ENCODE results near the gene PRELID3B.

The PRELID3B gene

GRCh38 chr20:59042151-59042795, at the start of gene PRELID3B:
Gene PRELID3B, minus strand, starts transcription at chr20:59042786. Its CDS starts 56 bp downstream, at chr20:59042730.
- DNase-seq (ENCODE audit: low spot score), result no peak
- TF ChIP-seq, protein P1, sequence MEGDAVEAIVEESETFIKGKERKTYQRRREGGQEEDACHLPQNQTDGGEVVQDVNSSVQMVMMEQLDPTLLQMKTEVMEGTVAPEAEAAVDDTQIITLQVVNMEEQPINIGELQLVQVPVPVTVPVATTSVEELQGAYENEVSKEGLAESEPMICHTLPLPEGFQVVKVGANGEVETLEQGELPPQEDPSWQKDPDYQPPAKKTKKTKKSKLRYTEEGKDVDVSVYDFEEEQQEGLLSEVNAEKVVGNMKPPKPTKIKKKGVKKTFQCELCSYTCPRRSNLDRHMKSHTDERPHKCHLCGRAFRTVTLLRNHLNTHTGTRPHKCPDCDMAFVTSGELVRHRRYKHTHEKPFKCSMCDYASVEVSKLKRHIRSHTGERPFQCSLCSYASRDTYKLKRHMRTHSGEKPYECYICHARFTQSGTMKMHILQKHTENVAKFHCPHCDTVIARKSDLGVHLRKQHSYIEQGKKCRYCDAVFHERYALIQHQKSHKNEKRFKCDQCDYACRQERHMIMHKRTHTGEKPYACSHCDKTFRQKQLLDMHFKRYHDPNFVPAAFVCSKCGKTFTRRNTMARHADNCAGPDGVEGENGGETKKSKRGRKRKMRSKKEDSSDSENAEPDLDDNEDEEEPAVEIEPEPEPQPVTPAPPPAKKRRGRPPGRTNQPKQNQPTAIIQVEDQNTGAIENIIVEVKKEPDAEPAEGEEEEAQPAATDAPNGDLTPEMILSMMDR (IDR thresholded peaks at IDR 0.05), result no peak

DNA sequence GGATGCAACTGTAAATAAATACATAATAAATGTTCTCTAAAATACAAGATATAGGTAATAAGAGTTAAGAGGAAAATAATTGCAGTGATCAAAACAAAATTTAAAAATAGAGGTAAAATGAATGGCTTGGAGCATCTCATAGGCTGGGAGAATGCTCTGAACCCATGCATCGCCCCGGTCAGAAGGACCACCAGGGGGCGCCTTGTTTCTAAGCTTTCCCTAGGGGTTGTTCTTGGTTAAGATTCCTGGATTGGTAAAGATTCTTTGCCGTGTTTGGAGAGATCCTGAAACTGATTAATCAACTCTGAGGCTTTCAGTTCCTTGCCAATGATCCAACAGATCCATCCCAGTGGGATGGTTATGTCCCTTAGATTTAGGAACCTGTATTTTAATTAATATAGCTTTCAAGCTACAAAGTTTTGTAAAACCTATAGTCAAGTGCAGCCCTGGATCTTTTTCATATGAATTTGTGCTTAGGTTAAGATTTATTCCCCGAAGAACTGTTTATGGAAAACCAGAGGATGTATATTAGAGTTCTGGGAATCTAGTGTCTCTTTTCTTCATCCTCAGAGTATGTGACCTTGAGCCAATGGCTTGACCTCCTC, 45.3 kb upstream of the PRELID3B start:
- DNase-seq (ENCODE audit: low spot score), result no peak
- no peak overlapping the region for H3K27ac ChIP-seq
- H3K4me3 ChIP-seq, result no peak overlapping the region
- TF ChIP-seq, protein P1 (IDR thresholded peaks at IDR 0.05), result peak; percentile 74

More at GRCh38 chr20:59042151-59042795, at the start of gene PRELID3B:
- peak within 1 kb of the TSS; percentile 76 for H3K4me3 ChIP-seq
- peak within 1 kb of the TSS; percentile 64 to 86 for H3K27ac ChIP-seq

DNA sequence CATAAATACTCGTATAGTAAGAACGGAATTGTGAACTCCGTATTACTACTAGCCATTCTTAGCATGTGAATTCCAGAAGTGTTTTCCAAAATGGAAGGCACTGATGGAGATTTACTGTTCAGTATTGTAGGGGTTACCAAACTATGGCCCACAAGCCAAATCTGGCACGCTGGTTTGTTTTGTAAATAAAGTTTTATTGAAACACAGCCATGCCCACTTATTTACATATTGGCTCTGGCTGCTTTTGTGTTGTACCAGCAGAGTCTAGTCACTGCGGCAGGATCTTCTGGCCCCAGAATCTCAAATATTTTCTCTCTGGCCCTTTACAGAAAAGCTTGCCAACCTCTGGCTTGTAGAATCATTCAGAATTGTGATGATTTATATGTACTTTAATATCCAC, 44.3 kb upstream of the PRELID3B start:
- Histone ChIP-seq H3K4me3 (no peak overlapping the region), H3K27ac (no peak overlapping the region)
- no peak for DNase-seq (ENCODE audit: low spot score)
- TF ChIP-seq, protein P1 (IDR thresholded peaks at IDR 0.05), result no peak

- no peak overlapping the region for H3K4me3 ChIP-seq
- H3K27ac ChIP-seq, result no peak overlapping the region
- TF ChIP-seq, protein P1 (IDR thresholded peaks at IDR 0.05), result no peak
- no peak for DNase-seq (ENCODE audit: low spot score)
These were observed 41.7 kb upstream of the PRELID3B start for GRCh38 chr20:59084041-59084850.

DNA sequence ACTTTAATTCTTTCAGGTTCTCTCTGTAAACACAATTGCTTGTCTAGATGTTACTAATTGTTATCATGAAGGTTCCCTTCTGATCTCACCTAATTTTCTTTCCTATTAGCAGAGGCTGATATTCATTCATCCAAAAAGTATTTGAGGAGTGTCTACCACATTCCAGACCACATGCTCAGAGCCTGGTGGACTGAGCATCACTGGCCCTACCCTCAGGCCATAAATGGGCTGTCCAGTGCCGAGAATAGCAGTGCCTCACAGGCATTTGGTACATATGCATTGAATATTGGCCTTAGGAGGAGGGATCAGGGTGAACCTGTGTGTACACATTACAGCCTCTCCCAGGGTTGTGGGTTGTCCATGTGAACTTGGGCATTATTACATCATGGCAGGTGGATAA, 40.4 kb upstream of the PRELID3B start:
- no peak for DNase-seq (ENCODE audit: low spot score)
- TF ChIP-seq, protein P1 (IDR thresholded peaks at IDR 0.05), result no peak
- H3K27ac ChIP-seq, result no peak overlapping the region
- no peak overlapping the region for H3K4me3 ChIP-seq

DNA sequence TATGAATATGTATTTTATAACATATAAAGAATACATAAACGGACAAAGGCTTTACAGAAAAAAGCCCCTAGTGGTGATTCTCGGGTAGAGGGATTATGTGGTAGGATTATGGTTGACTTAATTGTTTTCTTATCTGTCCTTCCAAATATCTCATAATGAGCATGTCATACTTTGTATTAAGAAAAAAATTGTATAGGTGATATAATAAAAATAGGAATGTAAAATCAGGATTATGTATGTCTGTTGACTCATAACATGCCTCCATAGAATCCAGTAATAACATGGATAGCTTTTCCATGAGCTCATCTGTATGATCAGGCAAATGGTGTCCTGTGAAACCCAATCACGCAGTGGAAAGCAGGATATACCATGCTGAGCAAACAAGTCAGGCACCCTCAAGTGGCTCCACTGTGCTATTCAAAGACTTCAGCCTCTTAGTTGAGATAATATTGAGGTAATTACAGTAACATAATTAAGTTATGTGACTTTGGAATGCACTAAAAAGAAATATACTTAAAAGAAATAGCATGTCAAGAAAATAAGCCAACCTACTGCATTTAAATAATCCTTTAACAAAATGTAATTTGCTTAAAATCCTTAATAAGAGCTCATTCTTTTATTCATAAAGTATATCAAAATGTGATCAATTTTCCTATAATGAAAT, 39.6 kb upstream of the PRELID3B start:
- TF ChIP-seq, protein P1 (IDR thresholded peaks at IDR 0.05), result no peak
- no peak overlapping the region for H3K27ac ChIP-seq
- no peak for DNase-seq (ENCODE audit: low spot score)
- no peak overlapping the region for H3K4me3 ChIP-seq

Measured in coronary artery (tissue), 2 donors.